Measurements from ENCODE around the gene TERC.

- TF ChIP-seq CTCF (IDR thresholded peaks at IDR 0.05) (no peak), ZFX (IDR thresholded peaks at IDR 0.05; ENCODE audit: borderline replicate concordance) (no peak)
Measured at GRCh38 chr3:169790219-169790618, 25.4 kb upstream of the TERC start.

All from 22Rv1 (cell line).